SU-DHL-6 (cell line): ENCODE data around the gene VPS13D.

Source experiments
- EZH2phosphoT487 ChIP-seq: fragments of 200-600 bp; sonication (generic), shearing (Covaris generic); conservative IDR thresholded peaks from 2 replicates; pipeline ENCODE4 v1.6.1; 2018; ENCODE audit warnings: mild to moderate bottlenecking, antibody characterized with exemption, low read length, moderate library complexity, mixed read lengths
- TF ChIP-seq, protein P1 (sequence below): fragments of 200-600 bp; sonication (generic); IDR thresholded peaks from one replicate; pipeline ENCODE4 v1.5.1; 2017; ENCODE audit warnings: antibody characterized with exemption, mild to moderate bottlenecking, low read length, moderate library complexity; ENCODE audit not compliant: insufficient read depth, poor library complexity, severe bottlenecking

- TF ChIP-seq, protein P1, sequence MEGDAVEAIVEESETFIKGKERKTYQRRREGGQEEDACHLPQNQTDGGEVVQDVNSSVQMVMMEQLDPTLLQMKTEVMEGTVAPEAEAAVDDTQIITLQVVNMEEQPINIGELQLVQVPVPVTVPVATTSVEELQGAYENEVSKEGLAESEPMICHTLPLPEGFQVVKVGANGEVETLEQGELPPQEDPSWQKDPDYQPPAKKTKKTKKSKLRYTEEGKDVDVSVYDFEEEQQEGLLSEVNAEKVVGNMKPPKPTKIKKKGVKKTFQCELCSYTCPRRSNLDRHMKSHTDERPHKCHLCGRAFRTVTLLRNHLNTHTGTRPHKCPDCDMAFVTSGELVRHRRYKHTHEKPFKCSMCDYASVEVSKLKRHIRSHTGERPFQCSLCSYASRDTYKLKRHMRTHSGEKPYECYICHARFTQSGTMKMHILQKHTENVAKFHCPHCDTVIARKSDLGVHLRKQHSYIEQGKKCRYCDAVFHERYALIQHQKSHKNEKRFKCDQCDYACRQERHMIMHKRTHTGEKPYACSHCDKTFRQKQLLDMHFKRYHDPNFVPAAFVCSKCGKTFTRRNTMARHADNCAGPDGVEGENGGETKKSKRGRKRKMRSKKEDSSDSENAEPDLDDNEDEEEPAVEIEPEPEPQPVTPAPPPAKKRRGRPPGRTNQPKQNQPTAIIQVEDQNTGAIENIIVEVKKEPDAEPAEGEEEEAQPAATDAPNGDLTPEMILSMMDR: no peak
- TF ChIP-seq EZH2phosphoT487: no peak
Measured at GRCh38 chr1:12525311-12526181, 295.7 kb downstream of the VPS13D start.
